ENCODE results near the gene LGALS12.

Gene LGALS12

DNA sequence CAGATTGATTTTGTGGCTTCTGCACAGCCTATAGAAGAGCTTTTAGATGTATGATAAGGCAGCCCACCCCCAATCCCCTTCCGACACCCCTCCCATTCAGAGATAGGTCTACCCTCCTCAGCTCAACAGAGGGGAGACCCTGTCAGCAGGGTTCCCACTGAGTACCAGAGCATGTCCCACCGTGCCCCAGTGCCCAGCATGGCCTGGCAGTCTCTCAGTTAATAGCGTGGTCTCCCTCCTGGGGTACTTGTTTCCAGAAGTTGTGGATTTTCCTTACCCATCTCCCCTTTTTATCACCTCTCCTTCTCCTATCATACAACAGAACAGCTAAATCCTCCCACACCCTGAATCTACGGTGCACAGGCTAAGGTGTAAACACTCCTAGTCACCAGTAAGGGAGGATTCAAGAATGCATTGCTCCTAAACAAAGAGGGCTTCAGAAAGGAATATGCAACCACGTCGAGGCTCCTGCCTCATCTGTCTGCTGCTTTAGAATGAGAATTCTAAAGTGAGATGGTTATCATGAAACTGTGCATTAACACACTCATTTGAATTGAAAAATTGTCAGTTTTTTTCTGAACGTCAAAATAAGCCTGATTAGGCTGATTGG, 50.6 kb downstream of the LGALS12 start:
- Histone ChIP-seq H3K4me2 (ENCODE audit: low read depth, low read length, poor library complexity, severe bottlenecking) (no peak overlapping the region), H3K27ac (ENCODE audit: low read depth, low read length) (no peak overlapping the region), H3K36me3 (ENCODE audit: low read length) (no peaks in the 10 kb centered on the region), H3F3A (ENCODE audit: insufficient read depth) (no peaks in the 10 kb centered on the region), H4K20me1 (ENCODE audit: low read depth, low read length) (no peaks in the 10 kb centered on the region), H3K9me3 (ENCODE audit: insufficient read depth, low read length) (no peaks in the 10 kb centered on the region), H3K9ac (ENCODE audit: low read length) (no peak overlapping the region), H2AFZ (ENCODE audit: low read depth, low read length, severe bottlenecking) (no peak overlapping the region), H3K9me2 (replicated peaks; ENCODE audit: insufficient read depth, low read length) (no peaks in the 10 kb centered on the region), H3K27me3 (ENCODE audit: low read length) (no peaks in the 10 kb centered on the region), H3K79me2 (ENCODE audit: insufficient read depth, low read length) (no peaks in the 10 kb centered on the region), H3K4me3 (ENCODE audit: insufficient read depth, low read length, poor library complexity, severe bottlenecking) (no peak overlapping the region)
- no peak for TF ChIP-seq EZH2phosphoT487 (conservative IDR thresholded peaks at IDR 0.05; ENCODE audit: low read length)
- TF ChIP-seq, protein P1, sequence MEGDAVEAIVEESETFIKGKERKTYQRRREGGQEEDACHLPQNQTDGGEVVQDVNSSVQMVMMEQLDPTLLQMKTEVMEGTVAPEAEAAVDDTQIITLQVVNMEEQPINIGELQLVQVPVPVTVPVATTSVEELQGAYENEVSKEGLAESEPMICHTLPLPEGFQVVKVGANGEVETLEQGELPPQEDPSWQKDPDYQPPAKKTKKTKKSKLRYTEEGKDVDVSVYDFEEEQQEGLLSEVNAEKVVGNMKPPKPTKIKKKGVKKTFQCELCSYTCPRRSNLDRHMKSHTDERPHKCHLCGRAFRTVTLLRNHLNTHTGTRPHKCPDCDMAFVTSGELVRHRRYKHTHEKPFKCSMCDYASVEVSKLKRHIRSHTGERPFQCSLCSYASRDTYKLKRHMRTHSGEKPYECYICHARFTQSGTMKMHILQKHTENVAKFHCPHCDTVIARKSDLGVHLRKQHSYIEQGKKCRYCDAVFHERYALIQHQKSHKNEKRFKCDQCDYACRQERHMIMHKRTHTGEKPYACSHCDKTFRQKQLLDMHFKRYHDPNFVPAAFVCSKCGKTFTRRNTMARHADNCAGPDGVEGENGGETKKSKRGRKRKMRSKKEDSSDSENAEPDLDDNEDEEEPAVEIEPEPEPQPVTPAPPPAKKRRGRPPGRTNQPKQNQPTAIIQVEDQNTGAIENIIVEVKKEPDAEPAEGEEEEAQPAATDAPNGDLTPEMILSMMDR (IDR thresholded peaks at IDR 0.05; ENCODE audit: insufficient read depth, low read length, poor library complexity, severe bottlenecking): no peak

GRCh38 chr11:63557570-63557969, 51.7 kb downstream of the LGALS12 start:
- Histone ChIP-seq H3F3A (ENCODE audit: insufficient read depth) (no peaks in the 10 kb centered on the region), H3K79me2 (ENCODE audit: insufficient read depth, low read length) (no peaks in the 10 kb centered on the region), H3K4me3 (ENCODE audit: insufficient read depth, low read length, poor library complexity, severe bottlenecking) (no peak overlapping the region), H3K4me2 (ENCODE audit: low read depth, low read length, poor library complexity, severe bottlenecking) (no peak overlapping the region), H3K27ac (ENCODE audit: low read depth, low read length) (no peak overlapping the region), H2AFZ (ENCODE audit: low read depth, low read length, severe bottlenecking) (no peak overlapping the region), H3K9me3 (ENCODE audit: insufficient read depth, low read length) (no peaks in the 10 kb centered on the region), H3K9me2 (replicated peaks; ENCODE audit: insufficient read depth, low read length) (no peaks in the 10 kb centered on the region), H3K27me3 (ENCODE audit: low read length) (no peaks in the 10 kb centered on the region), H3K36me3 (ENCODE audit: low read length) (no peaks in the 10 kb centered on the region), H3K9ac (ENCODE audit: low read length) (no peak overlapping the region), H4K20me1 (ENCODE audit: low read depth, low read length) (no peaks in the 10 kb centered on the region)
- no peak for TF ChIP-seq EZH2phosphoT487 (conservative IDR thresholded peaks at IDR 0.05; ENCODE audit: low read length)
- TF ChIP-seq, protein P1 (IDR thresholded peaks at IDR 0.05; ENCODE audit: insufficient read depth, low read length, poor library complexity, severe bottlenecking): no peak

GRCh38 chr11:63558459-63559157, 52.7 kb downstream of the LGALS12 start:
- Histone ChIP-seq H3K36me3 (ENCODE audit: low read length) (no peaks in the 10 kb centered on the region), H3K9me3 (ENCODE audit: insufficient read depth, low read length) (no peaks in the 10 kb centered on the region), H3K9me2 (replicated peaks; ENCODE audit: insufficient read depth, low read length) (no peaks in the 10 kb centered on the region), H3K79me2 (ENCODE audit: insufficient read depth, low read length) (no peaks in the 10 kb centered on the region), H3K4me2 (ENCODE audit: low read depth, low read length, poor library complexity, severe bottlenecking) (no peak overlapping the region), H4K20me1 (ENCODE audit: low read depth, low read length) (no peaks in the 10 kb centered on the region), H3K27ac (ENCODE audit: low read depth, low read length) (no peak overlapping the region), H3F3A (ENCODE audit: insufficient read depth) (no peaks in the 10 kb centered on the region), H3K9ac (ENCODE audit: low read length) (no peak overlapping the region), H3K4me3 (ENCODE audit: insufficient read depth, low read length, poor library complexity, severe bottlenecking) (no peak overlapping the region), H3K27me3 (ENCODE audit: low read length) (no peaks in the 10 kb centered on the region), H2AFZ (ENCODE audit: low read depth, low read length, severe bottlenecking) (no peak overlapping the region)
- TF ChIP-seq EZH2phosphoT487 (conservative IDR thresholded peaks at IDR 0.05; ENCODE audit: low read length): no peak
- TF ChIP-seq, protein P1 (IDR thresholded peaks at IDR 0.05; ENCODE audit: insufficient read depth, low read length, poor library complexity, severe bottlenecking): no peak

Measured in SU-DHL-6 (cell line).